Neural crest cell (in vitro differentiated cells): Measurements from ENCODE around the gene FGF12. TPM values are rescaled to one million over a fixed set of nuclear protein-coding genes. Genes with fewer than 3 reads are reported as not detected.

ENCODE experiments used
- DNase-seq: peaks from one replicate; pipeline ENCODE4 v3.0.0; 2021; ENCODE audit warnings: low read depth, mixed read lengths, low spot score
- H3K27ac Mint-ChIP-seq: one replicate; pipeline ENCODE4 v1.8.0; 2021; ENCODE audit warnings: mild to moderate bottlenecking, mixed read lengths; ENCODE audit not compliant: unreplicated experiment
- H3K27me3 Mint-ChIP-seq: 2 replicates; pipeline ENCODE4 v1.8.0; 2021; ENCODE audit warnings: low read depth, mild to moderate bottlenecking, mixed read lengths
- H3K36me3 Mint-ChIP-seq: 2 replicates; pipeline ENCODE4 v1.8.0; 2021; ENCODE audit warnings: low read depth, mild to moderate bottlenecking, mixed read lengths
- H3K4me1 Mint-ChIP-seq: 2 replicates; pipeline ENCODE4 v1.8.0; 2021; ENCODE audit warnings: mixed read lengths
- H3K4me3 Mint-ChIP-seq: one replicate; pipeline ENCODE4 v1.8.0; 2021; ENCODE audit warnings: mild to moderate bottlenecking, mixed read lengths
- H3K9me3 Mint-ChIP-seq: 2 replicates; pipeline ENCODE4 v1.8.0; 2021; ENCODE audit warnings: mixed read lengths
- CTCF ChIP-seq: fragments of 200-600 bp; sonication (generic); conservative IDR thresholded peaks from 2 replicates; pipeline ENCODE4 v1.5.0; 2021; ENCODE audit warnings: antibody characterized with exemption, mild to moderate bottlenecking
- total RNA-seq: library from RNA; stranded (reverse); gene quantifications from 2 replicates; pipeline ENCODE4 v1.2.1, GENCODE V29; 2021

Gene FGF12
- total RNA-seq, 1 donor from 2014 or later: 4.0 TPM

- no peaks in the 10 kb centered on the region for H3K4me1 Mint-ChIP-seq
- H3K27ac Mint-ChIP-seq: no peak overlapping the region
- H3K4me3 Mint-ChIP-seq: no peak overlapping the region
- H3K27me3 Mint-ChIP-seq: no peaks in the 10 kb centered on the region
- no peak for TF ChIP-seq CTCF
- no peaks in the 10 kb centered on the region for H3K36me3 Mint-ChIP-seq
- no peak for DNase-seq
- H3K9me3 Mint-ChIP-seq: no peaks in the 10 kb centered on the region
Measured at GRCh38 chr3:192332386-192333291, 394.7 kb downstream of the FGF12 start.

GRCh38 chr3:192331749-192332385, 395.5 kb downstream of the FGF12 start:
- Mint-ChIP-seq H3K4me3 (no peak overlapping the region), H3K4me1 (no peaks in the 10 kb centered on the region), H3K36me3 (no peaks in the 10 kb centered on the region), H3K9me3 (no peaks in the 10 kb centered on the region), H3K27me3 (no peaks in the 10 kb centered on the region), H3K27ac (no peak overlapping the region)
- no peak for TF ChIP-seq CTCF
- DNase-seq: no peak

- Mint-ChIP-seq H3K36me3 (no peaks in the 10 kb centered on the region), H3K4me1 (no peaks in the 10 kb centered on the region), H3K27me3 (no peaks in the 10 kb centered on the region), H3K4me3 (no peak overlapping the region), H3K9me3 (peaks cover 1% of the 10 kb centered on the region), H3K27ac (no peak overlapping the region)
- no peak for TF ChIP-seq CTCF
- DNase-seq: no peak
Measured at GRCh38 chr3:192326656-192327055, 400.7 kb downstream of the FGF12 start.

GRCh38 chr3:192317564-192317963, 409.8 kb downstream of the FGF12 start:
- Mint-ChIP-seq H3K27ac (no peak overlapping the region), H3K4me1 (no peaks in the 10 kb centered on the region), H3K36me3 (no peaks in the 10 kb centered on the region), H3K4me3 (no peak overlapping the region), H3K27me3 (no peaks in the 10 kb centered on the region), H3K9me3 (peaks cover 2% of the 10 kb centered on the region)
- TF ChIP-seq CTCF: no peak
- DNase-seq: no peak

- Mint-ChIP-seq H3K9me3 (no peaks in the 10 kb centered on the region), H3K27me3 (no peaks in the 10 kb centered on the region), H3K36me3 (no peaks in the 10 kb centered on the region), H3K4me1 (no peaks in the 10 kb centered on the region), H3K27ac (no peak overlapping the region), H3K4me3 (no peak overlapping the region)
- no peak for DNase-seq
- no peak for TF ChIP-seq CTCF
Measured at GRCh38 chr3:192313605-192314004, 413.7 kb downstream of the FGF12 start.
